Measurements from ENCODE around the gene SNCAIP.

- TF ChIP-seq, protein P1, sequence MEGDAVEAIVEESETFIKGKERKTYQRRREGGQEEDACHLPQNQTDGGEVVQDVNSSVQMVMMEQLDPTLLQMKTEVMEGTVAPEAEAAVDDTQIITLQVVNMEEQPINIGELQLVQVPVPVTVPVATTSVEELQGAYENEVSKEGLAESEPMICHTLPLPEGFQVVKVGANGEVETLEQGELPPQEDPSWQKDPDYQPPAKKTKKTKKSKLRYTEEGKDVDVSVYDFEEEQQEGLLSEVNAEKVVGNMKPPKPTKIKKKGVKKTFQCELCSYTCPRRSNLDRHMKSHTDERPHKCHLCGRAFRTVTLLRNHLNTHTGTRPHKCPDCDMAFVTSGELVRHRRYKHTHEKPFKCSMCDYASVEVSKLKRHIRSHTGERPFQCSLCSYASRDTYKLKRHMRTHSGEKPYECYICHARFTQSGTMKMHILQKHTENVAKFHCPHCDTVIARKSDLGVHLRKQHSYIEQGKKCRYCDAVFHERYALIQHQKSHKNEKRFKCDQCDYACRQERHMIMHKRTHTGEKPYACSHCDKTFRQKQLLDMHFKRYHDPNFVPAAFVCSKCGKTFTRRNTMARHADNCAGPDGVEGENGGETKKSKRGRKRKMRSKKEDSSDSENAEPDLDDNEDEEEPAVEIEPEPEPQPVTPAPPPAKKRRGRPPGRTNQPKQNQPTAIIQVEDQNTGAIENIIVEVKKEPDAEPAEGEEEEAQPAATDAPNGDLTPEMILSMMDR (IDR thresholded peaks at IDR 0.05) = no peak
- no peak for TF ChIP-seq POLR2A (IDR thresholded peaks at IDR 0.05)
Observed at GRCh38 chr5:122363623-122364022, 51.6 kb downstream of the SNCAIP start.

All from adrenal gland (tissue), 5 donors.